GM18873 (cell line): ENCODE results near the gene TTF2.
"Not testable (repeated sequence)": the region's sequence is repeated elsewhere in the genome, so short reads cannot be mapped to it uniquely, and the experiment has no call there.

Experiments used
- ATAC-seq: cut with Tn5 transposase; IDR thresholded peaks from one replicate; pipeline ENCODE4 v1.9.1; 2021; ENCODE audit warnings: mild to moderate bottlenecking, moderate library complexity, moderate number of reproducible peaks; ENCODE audit not compliant: unreplicated experiment, low FRiP score

TTF2 gene

DNA sequence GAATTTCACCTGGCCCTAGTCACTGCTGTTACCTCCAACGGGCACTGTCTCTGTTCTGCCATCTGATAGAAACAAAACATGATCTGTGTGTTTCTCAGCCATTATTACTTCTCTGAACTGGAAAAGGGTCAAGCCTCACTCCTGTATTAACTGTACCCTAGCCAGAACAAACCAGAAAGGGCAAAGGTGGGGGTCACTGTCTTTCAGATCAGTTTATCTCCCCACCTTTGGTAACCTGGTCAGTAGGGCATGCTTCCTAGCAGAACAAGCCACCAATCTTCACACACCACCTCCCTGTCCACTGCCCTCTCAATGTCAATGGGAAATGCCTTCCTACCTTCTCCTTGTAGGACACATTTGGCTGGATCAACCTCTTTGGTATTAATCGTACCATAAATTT, 57.6 kb downstream of the TTF2 start:
- ATAC-seq, result no peak

DNA sequence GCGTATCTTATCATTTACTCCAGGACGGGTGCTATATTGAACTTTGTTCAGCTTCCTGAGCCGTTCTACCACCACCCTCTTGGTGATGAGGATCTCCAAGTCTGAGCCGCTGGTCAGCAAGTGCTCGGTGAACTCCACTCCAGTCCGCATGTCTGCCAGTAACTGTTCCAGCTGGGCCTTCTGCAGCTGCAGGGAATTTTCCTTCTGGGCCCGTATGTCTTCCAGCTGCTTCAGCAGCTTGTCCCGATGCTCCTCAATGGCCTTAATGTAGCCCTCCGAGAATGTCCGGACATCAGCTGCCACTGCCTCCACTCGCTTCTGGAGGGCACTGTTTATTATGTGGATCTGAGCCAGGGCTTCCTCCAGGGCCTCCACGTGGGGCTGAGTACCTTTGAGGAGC, 58.0 kb downstream of the TTF2 start:
- no peak for ATAC-seq

DNA sequence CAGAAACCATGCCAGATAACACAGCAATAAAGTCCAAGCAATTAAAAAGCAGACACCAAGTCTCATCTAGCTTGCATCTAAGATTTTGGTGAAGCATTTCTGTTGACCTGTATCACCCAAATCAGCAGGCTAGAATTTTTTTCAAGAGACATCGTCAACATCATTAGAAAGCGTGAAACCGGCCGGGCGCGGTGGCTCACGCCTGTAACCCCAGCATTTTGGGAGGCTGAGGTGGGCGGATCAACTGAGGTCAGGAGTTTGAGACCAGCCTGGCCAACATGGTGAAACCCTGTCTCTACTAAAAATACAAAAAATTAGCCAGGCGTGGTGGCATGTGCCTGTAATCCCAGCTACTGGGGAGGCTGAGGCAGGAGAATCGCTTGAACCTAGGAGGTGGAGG, 59.0 kb downstream of the TTF2 start:
- ATAC-seq, result not testable (repeated sequence)

DNA sequence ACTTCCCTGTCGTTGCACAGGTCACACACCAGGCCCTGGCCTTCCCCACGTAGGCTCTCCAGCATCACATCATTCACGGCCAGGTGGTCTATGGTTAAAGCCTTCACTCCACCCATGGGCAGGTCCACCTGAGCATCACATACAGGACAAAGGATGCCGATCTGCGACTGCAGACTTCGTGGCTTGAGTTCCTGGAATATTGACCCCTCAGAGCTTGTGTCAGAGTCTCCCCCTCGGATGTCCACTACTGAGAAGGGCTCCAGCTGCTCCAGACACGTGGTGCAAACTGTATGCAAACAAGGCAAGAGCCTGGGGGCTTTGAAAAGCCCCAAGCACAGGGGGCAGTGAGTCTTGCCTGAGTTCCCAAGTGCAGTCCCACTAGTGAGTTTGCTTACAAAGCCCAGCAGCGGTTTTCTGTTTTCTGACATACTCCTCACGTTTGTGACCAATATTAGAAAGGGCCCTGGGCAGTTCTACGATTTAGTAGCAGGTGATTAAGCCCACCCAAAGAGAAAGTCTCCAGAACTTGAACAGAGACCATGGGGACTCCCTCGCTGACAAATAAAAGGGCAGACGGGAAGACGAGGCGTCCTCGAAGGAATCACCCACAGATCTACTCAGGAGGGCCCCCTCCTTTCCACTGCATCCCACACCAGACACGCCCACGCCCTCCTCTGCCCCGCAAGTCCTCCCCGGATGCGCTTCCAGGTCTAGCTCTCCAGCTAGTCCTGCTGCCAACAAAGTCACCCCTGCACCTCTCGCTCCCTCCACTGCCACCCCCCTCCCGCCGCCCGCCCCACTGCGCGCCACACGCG, 60.9 kb downstream of the TTF2 start:
- ATAC-seq, result no peak

DNA sequence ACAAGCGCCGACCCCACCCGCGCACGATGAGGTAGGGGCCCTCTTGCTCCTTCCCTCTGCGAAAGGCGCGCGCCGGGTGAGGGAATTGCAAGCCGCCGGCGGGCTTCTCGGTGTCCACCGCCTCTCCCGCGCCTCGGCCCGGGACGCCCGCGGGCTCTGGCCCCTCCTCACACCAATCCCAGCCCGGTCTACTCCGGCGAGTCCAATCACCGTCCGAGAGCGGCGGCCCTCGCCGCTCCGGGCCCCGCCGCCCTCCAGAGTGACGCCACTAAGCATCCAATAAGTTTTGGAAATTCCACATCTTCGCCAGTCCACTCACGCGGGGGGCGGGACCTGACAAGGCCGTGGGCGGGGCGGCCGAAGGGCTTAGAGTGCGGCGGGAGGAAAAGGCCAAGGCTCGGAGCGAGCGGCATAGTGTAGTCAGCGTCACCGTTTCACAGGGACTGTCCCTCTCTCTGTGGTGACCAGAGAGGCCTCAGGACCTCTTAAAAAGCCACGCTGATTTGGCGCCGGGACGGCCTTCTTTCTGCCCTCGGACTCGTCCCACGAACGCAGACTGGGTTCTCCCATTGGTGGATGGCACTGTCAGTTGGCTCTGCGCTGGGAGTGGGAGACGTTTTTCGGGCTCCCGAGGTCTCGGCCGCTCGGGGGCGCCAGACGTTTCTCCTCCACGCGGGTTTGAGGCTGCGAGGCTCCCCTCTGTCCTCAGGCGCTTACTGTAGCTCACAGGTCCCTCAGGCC, 61.6 kb downstream of the TTF2 start, which contains the start of gene TRIM45:
Gene TRIM45, minus strand, starts transcription at position 161 of the 741 bp plus-strand sequence. CDS start 548 bp downstream, outside the sequence.
- ATAC-seq, result peak; percentile 83

DNA sequence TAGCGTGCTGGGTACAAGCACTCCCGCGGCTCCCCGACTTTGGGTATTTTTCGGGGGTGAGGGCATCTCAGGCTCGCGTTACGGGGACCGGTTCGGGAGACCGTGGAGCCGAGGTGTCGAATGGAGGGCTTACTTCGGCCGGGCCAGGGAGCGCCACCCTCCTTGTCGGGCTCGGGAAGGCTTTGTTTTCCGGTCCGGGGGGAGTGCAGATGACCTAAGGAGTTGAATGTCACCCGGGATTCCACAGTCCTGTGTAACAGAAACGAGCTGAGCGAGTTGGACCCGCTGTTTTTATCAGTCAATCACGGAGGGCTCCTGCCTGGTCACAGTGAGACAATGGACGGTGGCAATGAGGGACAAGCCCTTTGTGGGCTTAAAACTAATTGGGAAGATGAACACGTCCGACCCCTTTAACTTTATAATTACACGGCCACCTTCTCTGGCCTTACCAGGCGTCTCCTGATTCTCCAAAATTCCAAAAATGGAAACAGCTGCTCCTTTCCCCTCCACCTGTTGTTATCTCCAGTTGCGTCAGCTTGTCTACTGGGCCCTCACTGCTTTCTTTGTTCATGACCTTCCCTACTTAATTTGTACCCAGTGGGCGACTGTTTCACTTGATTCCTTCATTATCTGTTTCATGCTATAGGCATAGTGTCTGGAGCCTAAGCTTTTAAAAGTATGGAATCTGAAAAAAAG, 62.4 kb downstream of the TTF2 start:
- ATAC-seq, result no peak

DNA sequence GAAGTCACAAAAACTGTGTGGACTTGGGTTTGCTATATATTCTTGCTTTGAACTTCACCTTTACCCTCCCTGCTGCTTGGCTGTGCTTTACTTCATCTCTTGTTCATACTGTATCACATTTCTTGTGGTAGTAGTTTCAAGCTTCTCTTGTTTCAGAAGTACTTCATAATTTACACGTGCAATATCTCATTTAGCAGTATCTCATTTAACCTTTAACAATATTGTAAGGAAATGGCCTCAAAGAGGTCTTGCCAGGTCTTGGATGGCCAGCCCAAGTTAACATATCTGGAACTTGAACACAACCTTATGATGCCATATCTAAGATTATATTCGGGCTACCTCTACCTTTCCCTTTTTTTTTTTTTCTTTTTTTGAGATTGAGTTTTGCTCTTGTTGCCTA, 63.1 kb downstream of the TTF2 start:
- no peak for ATAC-seq

DNA sequence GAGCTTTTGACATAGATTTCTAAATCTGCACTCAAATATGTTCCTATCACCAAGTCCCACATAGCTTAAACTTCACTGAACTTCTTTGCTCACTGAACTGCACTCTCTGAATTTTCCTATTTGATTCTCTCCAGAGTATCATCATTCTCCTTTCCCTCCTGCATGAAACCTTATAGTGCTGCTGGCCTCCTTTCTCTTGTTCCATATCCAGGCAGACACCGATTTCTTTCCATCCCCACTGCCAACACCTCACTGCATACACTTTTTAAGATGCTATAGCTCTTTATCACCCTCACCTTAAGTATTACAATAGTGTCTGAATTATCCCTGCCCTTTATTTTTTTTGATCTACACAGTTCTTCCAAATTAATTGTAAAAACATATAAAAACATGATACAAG, 64.5 kb downstream of the TTF2 start:
- ATAC-seq, result no peak

DNA sequence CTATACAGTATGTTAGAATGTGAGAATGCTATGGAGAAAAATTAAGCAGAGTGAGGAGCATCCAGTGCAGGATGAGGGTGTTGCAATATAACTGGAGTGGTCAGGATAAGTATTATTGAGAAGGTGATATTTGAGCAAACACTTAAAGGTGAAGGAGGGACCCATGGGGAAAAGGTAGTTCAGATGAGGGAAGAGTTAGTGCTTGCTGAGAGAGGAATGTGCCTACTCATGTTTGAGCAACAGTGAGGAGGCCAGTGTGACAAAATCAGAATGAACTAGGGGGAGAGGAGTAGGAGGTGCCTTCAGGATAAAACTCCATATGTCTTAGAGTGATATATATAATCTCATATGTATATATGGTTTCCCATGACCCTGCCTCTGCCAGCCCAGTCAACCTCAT, 67.7 kb downstream of the TTF2 start:
- no peak for ATAC-seq

DNA sequence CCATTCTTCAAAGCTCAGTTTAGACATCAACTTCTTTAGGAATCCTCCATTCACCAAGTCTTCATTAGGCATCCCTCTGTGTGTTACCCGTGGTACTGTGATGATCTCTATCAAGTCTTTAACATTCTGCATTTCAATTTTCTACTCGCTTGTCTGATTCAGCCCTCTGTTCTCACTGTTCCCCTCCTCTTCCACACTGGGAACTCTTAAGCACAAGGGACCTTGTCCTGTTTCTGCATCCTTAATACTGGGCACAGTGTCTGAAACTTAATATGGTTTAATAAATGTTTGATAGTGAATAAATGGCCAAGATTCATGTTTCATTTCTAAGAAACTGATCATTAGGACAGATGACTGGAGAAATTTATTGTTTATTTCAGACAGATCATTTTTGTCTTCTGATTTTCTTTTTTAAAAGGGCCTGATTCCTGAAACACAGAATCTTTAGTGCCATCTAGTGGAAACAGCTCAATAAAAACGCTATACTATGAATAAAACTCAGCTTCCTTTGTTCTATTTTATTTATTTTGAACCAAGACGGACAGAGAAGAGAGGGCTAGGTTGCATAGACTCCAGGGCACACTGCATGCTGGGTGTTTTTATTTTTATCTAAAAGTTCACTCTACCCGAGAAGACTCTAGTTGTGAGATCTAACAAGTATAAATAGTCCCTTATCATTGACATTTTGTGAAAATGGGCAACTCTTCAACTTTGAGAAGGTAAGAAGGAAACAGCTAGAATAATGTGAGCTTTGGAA, 68.4 kb downstream of the TTF2 start:
- ATAC-seq, result no peak

DNA sequence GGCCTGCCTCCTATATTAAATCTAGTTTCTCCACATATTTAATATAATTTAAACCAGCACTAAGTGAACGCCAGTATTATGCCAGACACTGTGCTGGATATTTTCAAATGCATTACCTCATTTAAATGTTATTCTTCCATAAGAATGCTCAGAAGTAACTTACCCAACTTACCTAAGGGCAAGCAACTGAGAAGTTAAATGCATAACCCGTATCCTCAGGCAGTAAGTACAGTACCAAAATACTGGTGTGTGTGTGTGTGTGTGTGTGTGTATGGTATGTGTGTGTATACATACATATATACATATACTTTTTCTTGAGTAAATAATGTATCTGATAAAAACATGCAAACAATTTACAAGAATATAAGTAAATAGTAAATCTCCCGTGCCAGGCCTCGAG, 70.4 kb downstream of the TTF2 start:
- no peak for ATAC-seq

DNA sequence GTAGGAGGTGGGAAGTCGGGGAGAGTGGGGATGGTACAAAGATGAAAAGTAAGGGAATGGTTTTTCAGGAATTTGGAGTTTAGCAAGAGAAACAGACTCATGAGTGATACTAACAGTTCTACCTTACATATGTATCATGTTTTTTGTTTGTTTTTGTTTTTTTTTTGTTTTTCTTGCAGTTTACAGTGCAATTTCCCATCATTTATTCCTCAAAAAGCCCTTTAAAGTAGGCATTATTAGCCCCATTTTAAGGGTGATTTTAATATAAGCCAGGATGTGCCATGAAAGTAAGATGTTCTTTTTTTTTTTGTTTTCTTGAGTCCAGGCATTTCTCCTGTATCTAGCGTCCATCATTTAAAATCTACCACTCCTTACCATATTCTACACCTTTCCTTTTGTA, 75.2 kb downstream of the TTF2 start:
- ATAC-seq, result no peak

DNA sequence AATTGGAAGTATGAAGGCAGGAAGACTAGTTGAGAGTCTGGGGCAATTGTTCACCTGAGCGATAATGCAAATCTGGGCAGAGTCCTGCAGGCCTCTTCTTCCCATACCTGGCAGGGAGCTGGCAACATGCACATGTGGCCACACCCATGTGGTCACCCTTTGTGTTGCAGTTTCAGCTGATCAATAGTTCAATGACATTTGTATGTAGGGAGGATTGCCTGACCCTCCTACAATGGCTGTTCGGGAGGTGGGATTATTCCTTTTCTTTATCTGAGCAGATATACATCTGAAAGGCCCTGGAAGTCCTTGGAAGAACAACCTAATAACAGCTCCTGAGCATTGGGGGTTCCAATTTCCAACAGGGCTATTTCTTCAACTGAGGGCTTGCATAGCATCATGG, 76.6 kb downstream of the TTF2 start:
- no peak for ATAC-seq

DNA sequence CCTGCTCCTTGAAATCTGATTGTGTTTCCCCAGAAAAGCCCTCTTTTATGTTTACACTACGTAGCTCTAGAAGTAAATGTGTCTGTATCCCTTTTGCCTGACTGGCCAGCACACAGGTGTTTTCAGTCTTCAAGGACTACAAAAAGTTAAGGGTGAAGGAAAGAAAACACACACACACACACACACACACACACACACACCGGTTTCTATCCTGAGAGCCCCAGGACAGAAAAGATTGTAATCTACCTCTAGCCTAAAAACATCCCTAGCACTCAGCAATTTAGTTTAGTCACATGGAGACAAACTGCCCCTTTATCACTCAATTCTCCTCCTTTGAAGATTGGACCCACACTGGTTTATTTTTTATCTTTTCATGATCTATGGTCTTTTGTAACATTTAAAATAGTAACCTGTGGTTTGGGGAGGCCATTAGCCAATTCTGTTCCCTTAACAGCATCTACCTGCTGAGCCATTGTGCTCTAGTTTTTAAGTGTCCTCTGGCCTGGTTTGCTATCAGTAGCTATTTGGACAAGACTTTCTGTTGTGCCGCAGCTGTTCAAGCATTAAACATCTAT, 77.2 kb downstream of the TTF2 start:
- no peak for ATAC-seq

DNA sequence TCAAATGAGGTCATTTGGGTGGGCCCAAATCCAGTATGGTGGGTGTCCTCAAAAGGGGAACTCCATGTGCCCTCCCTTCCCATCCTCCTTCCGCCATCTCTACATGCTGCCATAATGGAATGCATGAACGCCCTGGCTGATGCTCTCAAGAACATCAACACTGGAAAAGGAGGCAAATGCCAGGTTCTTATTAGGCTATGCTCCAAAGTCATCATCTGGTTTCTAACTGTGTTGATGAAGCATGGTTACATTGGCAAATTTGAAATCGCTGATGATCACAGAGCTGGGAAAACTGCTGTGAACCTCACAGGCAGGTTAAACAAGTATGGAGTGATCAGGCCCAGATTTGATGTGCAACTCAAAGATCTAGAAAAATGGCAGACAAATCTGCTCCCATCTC, 78.0 kb downstream of the TTF2 start:
- ATAC-seq, result no peak

DNA sequence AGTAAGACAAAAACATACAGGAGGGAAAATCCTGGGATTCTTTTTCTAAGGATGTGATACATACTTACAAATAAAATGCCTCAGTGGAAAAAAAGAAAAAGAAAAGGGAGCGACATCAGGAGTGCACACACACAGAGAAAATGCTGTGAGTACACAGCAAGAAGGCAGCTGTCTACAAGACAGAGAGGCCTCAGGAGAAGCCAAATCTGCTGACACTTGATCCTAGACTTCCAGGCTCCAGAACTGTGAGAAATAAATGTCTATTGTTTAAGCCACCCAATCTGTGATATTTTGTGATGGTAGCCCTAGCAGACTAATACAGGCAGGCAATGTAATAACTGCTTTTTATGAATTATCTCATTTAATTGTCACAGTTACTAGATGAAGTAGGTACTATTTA, 78.4 kb downstream of the TTF2 start:
- no peak for ATAC-seq

DNA sequence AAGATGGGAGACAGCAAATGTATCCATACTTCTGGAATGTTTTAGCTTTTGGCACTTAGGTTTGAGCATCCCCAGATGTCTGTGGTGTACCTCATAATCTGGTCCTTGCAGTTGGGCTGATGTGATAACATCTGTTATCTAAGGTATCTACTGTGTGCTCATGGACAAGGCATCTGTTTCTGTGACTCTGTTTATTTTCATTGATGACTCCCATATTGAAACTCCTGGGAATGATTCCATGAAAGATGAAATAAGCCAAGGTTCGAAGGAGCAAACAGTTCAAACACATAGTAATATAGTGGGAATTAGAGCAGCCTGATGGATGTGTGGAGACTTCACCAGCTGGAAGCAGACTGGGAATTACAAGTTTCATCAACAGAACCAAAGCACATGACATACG, 82.1 kb downstream of the TTF2 start:
- ATAC-seq, result no peak

DNA sequence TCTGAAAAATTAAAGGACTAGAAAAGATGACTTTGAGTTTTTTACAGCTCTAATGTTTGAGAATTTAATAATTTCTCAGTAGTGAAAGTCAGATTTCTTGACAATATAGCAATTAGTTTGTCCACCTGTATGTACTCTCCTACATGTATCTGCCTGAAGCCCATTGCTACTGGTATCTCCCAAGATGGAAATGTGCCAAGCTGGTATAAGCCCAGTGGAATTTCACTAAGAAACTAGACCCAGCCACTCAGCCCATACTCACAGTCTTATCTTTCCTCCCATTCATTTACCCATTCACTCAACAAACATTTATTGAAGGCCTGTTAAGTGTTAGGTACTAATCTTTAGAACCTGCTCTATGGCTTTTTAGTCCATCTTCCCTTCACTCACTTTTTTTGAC, 83.0 kb downstream of the TTF2 start:
- no peak for ATAC-seq

DNA sequence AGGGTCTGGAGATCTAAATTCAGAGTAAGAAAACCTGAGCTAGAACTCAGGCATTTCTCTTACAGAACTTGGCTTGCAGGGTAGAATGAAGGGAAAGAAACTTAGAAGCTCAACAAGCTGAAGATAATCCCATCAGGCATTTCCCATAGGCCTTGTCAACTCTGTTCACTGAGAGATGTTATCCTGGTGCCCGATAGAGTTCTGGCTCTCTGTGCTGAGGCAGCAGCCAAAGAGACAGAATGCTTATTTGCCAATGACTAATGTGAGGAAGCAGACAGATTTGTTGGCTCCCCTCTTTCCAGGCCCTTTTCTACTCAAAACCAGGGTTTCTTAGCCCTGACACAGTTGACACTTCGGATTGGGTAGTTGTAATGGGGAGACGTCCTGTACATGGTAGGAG, 83.7 kb downstream of the TTF2 start:
- ATAC-seq, result no peak

DNA sequence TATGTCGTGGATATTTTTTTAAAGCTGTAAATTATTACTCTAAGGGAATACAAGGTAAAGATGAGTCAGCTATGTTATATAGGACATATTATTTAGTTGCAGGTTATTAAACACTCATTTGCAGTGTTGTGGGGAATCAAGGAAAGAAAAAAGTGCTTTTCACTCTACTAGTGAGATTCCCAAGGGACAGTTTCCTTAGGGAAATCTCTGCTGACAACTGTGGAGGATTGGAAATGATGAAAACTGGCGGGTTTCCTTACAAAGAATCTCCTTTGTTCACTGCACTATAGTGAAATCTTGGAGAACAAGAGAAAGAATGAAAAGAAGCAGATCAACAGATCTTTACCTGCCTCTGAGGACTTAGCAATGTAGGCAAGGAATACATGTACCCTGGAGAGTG, 85.9 kb downstream of the TTF2 start:
- ATAC-seq, result no peak
